ENCODE results near the gene GAS5.
"Not testable (repeated sequence)": the region's sequence is repeated elsewhere in the genome, so short reads cannot be mapped to it uniquely, and the experiment has no call there.

The GAS5 gene

GRCh38 chr1:173869021-173869359 is 1.2 kb upstream of the GAS5 start:
- no peak for DNase-seq (ENCODE audit: low spot score)

GRCh38 chr1:173868266-173869020 is 654 bp upstream of the GAS5 start, which contains the start of gene ZBTB37:
Gene ZBTB37, plus strand, starts transcription at chr1:173868380. Its CDS starts 1,846 bp downstream, at chr1:173870226.
- peak; percentile 85 for DNase-seq (ENCODE audit: low spot score)

GRCh38 chr1:173867141-173867752 is 542 bp downstream of the GAS5 start:
- DNase-seq (ENCODE audit: low spot score): peak; percentile 43

- no peak for DNase-seq (ENCODE audit: low spot score)
These were observed 1.2 kb downstream of the GAS5 start for GRCh38 chr1:173866413-173867115.

- no peak for DNase-seq (ENCODE audit: low spot score)
These were observed 2.2 kb downstream of the GAS5 start for GRCh38 chr1:173865468-173866164.

- DNase-seq (ENCODE audit: low spot score): no peak
These were observed 3.5 kb downstream of the GAS5 start for GRCh38 chr1:173864179-173864867.

- DNase-seq (ENCODE audit: low spot score): no peak
These were observed 4.3 kb downstream of the GAS5 start for GRCh38 chr1:173863224-173864161.

- no peak for DNase-seq (ENCODE audit: low spot score)
These were observed 5.0 kb downstream of the GAS5 start for GRCh38 chr1:173862769-173863223.

- not testable (repeated sequence) for DNase-seq (ENCODE audit: low spot score)
These were observed 5.5 kb downstream of the GAS5 start for GRCh38 chr1:173862146-173862768.

GRCh38 chr1:173861731-173862145 is 6.1 kb downstream of the GAS5 start:
- DNase-seq (ENCODE audit: low spot score): no peak

GRCh38 chr1:173860065-173860464 is 7.7 kb downstream of the GAS5 start:
- no peak for DNase-seq (ENCODE audit: low spot score)

- not testable (repeated sequence) for DNase-seq (ENCODE audit: low spot score)
These were observed 8.2 kb downstream of the GAS5 start for GRCh38 chr1:173859547-173859946.

GRCh38 chr1:173857363-173857917 is 10.3 kb downstream of the GAS5 start:
- DNase-seq (ENCODE audit: low spot score): no peak

GRCh38 chr1:173856903-173857302 is 10.9 kb downstream of the GAS5 start:
- DNase-seq (ENCODE audit: low spot score): no peak

- no peak for DNase-seq (ENCODE audit: low spot score)
These were observed 11.8 kb downstream of the GAS5 start for GRCh38 chr1:173856014-173856413.

GRCh38 chr1:173853074-173853473 is 14.7 kb downstream of the GAS5 start:
- peak; percentile 50 for DNase-seq (ENCODE audit: low spot score)

- no peak for DNase-seq (ENCODE audit: low spot score)
These were observed 15.7 kb downstream of the GAS5 start for GRCh38 chr1:173852105-173852504.

- DNase-seq (ENCODE audit: low spot score): no peak
These were observed 35.0 kb downstream of the GAS5 start for GRCh38 chr1:173832748-173833147.

- no peak for DNase-seq (ENCODE audit: low spot score)
These were observed 40.2 kb downstream of the GAS5 start for GRCh38 chr1:173827611-173828010.

All from GM03348 (cell line).